Activated CD4-positive, alpha-beta T cell treated with anti-CD3 and anti-CD28 coated beads, Interleukin-2, amount 50 U/mL, for 16 hours (primary cell): Measurements from ENCODE around the gene TMEM81.

Source experiments
- DNase-seq: peaks from one replicate; pipeline ENCODE4 v3.0.0-alpha.2; 2020

TMEM81 gene

DNA sequence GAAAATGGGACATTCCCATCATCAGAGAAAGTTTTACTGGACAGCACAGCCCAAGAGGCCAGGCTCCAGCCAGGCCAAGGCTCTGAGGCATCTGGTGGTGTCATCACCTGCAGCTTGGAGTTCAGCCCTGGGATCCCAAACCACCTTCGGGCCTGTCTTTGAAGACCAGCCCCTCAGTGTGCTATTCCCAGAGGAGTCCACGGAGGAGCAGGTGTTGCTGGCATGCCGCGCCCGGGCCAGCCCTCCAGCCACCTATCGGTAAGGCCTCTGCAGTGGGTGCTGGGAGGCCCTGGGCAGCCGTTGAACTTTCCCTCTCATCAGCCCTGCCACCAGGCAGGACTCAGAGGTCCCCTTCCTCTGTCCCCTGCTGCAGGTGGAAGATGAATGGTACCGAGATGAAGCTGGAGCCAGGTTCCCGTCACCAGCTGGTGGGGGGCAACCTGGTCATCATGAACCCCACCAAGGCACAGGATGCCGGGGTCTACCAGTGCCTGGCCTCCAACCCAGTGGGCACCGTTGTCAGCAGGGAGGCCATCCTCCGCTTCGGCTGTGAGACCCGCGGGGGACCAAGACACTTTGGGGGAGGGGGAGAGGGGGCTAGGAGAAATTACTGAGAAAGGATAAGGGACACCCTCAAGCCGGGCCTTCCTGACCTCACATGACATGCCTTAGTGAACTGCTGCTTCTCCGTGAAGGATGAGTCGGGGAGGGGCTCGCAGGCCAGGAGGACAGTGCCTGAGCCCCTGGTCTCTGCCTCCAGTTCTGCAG, 26.3 kb downstream of the TMEM81 start:
- DNase-seq: no peak

DNA sequence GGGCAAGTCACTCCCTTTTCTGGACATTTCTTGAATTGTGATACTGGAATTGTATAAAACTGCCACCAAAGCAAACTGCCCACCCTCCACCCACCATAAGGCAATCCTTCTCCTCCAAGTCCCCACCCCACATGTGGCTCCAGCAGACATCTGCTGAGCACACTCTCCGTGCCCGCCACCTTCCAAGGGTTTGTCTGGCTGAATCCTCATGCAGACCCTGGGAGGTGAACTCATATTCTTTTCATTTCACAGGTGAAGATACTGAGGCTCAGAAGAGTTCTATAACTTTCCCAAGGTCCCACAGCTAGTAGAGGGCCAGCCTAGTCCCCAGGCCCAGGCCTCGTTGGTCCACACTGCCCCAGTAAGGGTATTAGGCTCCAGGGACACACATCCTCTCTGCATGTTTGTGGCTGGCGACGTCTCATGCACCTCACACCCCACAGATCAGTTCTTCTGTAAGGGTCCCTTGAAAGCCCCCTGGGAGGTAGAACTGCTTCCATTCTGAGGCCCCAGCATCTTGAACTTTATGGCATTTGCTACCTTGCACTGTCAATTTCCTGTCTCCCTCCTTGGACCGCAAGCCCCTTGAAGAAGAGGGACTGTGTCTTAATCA, 27.2 kb downstream of the TMEM81 start:
- no peak for DNase-seq

DNA sequence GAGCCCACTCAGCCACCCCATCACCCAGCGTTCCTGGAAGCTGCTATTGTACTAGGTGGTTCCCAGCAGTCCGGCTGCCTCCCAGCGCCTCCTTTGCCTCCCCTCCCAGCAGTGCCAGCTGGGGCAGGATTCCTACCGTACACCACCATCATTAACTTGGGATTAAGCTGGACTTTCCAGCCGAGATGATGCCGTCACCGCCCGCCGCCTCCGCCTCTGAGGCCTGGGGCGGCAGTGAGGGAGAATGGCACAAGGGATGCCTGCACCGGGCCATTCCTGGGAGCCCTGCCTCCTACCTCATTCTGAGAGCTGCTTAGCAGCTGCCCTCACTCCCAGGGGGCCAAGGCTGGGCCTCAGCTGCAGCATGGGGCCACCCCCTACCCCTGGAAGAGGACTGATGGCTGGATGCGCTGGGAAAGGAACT, 28.1 kb downstream of the TMEM81 start:
- DNase-seq: no peak

DNA sequence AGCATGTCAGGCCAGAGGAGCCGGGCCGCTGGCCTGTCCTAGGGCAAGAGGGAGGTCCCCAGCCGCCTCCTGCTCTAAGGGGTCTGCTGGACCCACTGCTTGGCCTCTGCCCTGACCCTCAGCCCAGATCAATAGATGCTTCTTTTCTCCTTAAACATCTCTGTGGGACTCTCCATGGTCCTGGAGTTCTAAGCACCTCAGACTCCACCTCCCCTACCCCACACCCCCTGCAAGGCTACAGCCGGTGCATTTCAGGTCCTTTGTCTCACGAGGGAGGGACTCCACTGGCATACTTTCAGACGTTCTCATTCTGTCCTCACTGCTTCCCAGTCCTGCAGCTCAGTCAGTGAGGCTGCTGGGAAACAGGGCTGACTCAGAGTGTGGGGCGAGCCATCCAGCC, 30.2 kb downstream of the TMEM81 start:
- DNase-seq: no peak

DNA sequence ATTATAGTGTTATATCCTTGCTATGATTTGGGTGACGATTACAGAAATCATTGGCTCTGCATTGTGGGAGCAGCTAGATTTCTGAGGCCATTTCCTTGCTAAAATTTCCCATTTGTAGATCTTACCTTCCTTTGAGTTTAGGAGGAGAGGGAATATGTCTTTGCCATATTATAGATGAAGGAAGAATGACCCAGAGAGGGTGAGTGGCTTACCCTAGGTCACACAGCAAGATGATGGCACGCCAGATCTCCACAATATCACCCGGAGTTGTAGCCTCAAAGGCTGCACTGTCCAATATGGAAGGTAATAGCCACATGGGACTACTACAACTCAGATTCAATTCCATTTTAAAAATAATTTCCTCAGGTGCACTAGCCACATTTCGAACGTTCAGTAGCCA, 31.0 kb downstream of the TMEM81 start:
- no peak for DNase-seq

DNA sequence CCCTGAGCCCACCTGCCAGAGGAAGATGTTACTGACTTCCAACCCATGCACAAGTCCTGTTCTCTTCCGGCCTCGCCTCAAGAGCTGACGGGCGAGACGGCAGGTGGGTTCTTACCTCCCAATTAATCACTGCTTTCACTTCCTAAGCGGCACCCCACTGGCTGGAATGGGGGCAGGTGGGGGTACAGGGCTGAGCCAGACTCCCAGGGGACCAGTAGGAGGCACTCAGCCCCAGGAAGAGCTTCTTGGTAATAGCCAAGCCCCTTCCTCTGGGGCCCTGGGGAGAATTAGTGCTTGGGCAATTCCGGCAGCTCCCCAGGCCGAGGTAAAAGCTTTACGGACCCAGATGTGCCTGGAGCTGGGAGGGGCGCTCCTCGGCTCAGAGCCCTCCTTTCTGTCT, 31.6 kb downstream of the TMEM81 start:
- DNase-seq: no peak

DNA sequence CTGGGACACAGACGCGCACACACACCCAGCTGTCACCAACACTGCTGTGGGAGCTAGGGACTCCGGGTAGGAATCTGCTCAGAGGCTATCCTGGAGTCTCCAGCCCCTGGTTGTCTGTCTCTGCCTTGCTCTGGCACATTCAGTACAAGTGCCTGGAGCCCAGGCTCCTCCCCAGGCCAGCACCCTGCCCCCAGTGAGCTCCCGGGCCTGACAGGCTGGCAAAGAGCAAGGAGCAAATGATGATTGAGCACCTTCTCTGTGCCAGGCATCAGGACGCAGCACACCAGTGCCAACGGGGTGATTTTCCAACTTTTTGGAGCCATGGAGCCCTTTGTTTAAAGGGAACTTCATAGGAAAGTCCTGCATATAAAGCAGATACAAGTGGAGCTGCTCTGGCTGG, 34.8 kb downstream of the TMEM81 start:
- no peak for DNase-seq

DNA sequence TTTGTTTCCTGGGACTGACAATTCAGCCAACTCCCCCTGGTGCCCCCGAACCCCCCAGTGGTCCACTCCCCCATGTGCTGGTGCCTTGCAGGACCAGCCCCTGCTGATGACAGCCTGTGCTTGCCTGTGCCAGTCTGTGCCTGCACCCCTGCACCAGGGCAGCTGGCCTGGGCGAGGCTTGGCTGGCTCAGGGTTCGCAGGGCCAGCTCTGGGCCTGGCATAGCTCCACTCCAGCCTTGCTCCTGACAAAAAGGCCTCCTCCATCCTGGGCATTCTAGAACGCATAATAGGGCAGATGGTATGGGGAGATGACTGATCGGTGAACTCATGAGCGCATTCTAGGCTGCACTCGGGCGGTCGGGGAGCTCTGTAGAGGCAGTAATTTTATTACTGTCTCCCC, 35.9 kb downstream of the TMEM81 start:
- DNase-seq: no peak

DNA sequence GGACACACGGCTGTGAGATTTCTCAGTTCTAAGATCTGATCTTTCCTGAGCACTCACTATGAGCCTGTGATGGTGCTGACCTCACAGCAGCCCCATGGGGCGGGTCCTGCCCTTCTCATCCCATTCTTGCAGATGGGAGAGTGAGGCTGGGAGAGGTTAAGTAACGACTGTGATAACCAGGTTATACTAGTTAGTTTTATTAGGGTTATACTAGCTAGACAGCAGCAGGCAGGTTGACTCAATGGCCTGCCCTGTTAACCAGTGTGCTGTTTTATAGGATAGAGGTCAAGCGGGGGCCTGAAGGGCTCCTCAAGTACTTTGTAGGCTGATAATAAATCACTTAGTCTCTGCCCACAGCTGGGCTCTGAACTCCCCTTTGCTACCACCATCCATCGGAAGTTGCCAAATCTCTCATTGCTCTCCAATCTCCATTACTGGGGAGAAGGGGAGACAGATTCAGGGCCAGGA, 36.5 kb downstream of the TMEM81 start:
- no peak for DNase-seq

DNA sequence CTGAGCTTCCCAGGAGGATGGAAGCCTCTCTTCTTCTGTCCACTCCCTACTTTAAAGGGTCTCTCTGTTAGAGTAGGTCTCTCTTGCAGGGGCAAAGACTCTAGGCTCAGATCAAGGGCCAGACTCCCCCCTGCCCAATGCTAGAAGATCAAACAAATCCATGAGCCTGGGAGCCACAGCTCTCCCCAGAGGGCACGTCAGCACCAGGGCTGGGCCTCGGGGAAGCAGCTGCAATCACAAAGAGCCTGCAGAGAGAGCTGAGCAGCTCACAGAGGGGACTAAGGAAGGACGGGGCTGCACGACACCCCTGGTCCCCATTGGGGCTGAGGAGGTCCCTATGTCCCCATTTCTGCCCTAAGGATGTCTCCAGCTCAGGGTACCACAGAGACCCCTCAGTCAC, 37.4 kb downstream of the TMEM81 start:
- DNase-seq: no peak

DNA sequence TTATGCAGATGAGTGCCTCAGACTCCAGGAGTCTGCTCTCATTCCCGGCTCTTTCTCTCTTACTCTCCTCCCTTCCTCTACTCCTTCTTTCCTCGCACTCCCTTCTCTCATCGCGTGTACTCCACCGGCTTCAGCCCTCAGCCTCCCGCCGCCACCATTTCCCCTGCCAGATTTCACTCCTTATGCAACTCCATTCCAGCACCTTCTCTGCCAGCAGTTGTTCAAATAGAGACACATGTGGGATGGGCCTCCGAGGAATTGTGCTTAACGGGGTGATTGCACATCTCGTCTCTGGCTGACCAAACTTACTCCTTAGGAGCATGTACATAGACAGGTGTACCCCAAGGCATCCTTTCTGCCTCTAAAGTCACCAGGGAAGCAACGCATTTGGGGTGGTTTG, 39.1 kb downstream of the TMEM81 start:
- DNase-seq: no peak

DNA sequence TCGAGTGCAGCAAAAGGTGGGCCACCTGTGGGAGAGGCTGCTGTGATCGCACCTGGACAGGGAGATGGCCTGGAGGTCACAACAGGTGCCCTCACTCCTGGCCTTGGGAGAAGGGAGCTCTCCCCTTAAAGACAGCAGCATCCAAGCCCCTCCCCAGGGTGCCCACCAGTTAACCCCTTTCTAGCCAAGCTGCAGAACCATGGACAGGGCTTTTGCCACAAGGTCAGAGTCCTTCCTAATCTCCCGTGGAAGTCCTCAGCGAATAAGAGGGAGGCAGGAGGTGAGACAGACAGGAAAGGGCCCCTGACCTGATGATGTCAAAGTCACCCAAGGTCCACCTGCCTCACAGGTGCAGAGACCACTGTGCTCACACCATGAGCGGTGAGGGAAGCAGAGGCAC, 39.5 kb downstream of the TMEM81 start:
- no peak for DNase-seq

DNA sequence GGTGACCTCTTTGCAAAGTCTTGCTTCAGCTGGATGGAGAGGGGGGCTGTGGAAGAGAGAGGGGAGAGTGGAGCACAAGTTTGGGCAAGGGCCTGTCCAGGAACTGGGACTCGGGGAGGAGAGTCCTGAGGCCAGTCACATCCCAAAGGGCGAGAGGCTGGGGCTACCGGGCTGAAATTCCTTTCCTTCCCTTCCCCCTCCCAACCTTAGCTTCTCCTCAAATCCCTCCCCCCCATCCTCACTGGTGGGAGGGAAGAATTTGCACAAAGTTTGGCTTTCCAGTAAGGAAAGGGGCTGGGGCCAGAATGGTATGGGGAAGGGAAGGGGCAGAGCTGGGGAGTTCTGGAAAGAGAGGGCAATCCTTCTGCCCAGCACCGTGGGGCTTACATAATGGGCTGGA, 40.4 kb downstream of the TMEM81 start:
- no peak for DNase-seq

DNA sequence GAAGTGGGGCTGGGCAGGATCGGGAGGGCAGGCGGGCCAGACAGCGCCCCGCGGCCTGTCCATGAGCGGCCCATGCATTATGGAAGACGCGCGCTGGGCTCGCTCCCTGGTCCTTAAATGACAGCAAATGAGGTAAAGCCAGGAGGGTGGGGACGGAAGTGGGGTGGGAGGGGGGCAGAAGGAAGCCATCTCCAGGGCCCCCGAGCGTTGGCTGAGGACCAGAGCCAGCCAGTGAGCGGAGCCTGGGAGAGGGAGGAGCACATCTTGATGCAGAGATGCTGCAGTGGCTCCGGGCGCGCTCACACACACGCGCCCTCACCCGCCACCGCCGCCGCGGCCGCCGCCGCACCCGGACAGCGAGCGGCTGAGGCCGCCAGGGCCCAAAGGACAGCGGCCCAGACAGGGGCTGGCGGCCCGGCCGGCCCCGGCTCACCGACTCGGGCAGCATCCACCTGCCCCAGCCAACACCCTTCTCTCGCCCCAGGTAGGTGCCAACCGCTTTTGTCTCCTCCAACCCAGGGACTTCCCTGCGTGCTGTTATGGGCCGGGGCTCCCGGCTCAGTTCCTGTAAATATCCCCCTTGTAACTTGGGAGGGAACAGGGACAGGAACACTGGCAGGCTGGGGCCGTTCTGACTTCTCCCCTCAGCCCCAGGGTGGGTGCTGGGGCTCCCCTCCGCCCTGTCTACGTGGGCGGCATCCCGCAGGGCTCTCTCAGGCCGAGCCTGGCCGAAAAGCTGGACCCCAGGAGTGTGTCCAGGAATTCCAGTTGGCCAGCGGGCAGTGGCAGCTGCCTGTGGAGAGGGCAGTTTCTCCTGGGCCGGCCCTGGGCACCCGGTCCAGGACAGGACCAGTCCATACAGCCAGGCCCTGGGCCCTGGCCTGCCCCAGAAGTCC, 41.1 kb downstream of the TMEM81 start, which contains the start of gene CNTN2:
Gene CNTN2 (plus strand): TSS at position 302 of the 896 bp plus-strand sequence. CDS start 9,974 bp downstream, outside the sequence.
- no peak for DNase-seq

DNA sequence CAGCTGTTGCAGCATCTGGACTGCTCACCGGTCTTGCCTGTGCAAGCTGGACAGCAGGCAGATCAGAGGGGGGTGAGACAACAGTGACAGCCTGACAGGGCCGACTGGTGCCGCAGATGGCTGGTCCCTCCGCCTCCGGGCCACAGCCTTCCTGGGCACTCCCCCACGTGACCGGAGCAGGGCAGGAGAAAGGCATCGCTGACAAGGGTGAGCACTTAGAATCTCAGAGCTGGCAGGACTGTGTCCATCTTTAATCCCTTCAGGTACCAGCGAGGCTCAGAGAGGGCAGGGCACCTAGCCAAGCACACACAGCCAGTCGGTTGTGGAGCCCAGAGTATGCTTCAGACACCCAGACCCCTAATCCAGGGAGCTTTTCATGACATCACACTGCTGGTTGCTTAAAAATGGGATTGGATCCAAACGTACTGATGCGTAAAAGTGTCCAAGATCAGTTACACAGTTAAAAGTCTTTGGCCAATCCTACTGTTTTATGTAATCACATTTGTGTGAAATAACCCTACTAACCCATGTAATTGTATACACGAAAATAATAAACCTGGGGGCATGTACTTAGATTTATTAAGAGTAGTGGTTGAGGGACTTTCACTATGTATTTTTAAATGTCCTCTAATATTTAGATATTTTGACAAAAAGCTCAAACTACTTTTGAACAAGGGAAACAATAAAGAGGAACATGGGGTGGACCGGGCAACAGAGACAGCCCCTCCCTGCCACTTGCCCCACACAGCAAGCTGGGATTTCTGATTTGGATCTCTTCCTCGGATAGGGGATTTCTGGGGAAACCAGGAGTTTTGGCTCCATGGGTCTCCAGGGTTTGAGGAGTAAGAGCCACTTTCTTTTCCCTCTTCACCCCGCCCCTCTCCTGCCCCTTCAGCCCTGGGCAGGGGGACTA, 42.0 kb downstream of the TMEM81 start:
- DNase-seq: no peak

DNA sequence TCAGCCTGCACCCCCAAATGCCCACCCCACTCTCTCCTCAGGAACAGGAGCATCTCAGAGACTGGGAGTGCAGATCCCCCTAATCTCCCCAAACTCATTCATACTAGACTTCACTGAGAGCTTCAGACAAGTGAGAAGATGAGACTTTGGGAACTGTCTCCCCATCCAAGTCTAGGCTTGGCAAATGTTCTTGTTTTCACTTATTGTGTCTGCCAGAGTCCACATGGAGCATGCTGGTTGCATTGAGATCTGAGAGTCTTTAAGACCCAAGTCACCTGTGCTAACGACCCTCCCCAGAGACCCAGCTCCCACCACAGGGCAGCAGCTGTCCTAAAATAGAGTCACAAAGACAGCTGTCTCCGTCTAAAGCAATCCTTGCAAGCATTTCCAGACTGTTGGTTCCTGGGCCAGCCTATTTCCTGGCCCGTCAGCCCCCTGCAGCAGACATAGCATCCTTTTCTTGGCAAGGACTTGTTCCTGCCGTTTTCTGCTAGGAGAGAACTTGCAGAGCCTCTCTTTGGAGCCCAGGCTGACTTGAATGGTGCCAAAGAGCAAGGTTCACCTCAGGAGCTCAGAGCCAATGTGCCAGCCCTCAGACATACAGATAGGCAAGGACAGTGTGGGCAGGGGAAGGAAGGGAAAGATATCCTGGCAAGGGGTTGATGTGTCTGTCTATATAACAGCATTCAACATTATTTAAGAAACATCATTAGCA, 43.1 kb downstream of the TMEM81 start:
- DNase-seq: no peak

DNA sequence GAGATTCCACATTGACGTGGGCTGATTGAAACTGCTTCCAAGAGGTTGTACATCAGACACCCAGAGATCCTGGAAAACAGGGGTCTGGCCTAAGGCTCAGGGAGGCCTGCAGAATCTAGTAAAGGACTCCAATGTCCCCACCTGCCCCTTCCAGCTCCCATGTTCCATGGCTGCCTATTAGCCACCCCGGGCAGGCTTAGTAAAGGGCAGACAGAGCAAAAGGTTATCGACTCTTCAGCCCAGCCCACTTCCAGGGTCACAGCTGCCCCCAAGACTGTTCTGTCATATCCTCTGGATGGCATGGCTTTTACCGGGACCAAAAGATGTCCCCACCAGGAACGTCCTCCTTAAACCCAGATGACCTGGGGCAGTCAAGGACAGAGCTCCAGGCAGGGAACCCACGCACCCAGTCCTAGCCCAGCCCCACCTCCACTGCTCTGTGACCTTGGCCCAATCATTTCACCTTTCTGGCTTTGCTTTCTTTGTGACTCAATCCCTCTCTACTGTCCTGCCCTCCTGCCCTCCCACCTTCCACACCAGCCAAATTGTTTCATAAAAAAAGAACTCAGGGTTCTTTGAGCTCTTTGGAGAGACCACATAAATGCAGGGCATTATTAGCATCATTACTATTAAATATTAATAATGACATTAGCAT, 46.0 kb downstream of the TMEM81 start:
- DNase-seq: no peak

DNA sequence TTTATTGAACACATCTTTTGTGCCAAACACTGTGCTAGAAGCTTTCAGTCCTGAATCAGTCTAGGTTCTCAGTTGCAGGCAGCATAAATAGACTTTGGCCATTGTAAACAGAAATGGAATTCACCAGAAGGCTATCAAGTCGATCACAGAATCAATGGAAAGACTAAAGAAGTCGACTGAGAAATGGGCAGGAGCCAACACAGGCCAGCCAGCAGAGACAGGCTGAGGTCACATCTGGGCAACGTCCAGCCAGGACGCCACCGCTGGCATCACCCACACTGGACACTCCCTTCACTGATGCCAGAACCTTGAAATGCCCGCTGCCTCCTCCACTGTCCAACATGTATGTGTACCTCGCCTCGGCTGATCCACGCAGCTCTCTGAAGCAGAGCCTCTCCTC, 46.7 kb downstream of the TMEM81 start:
- no peak for DNase-seq
